ENCODE results near the gene DUSP16.

DNA sequence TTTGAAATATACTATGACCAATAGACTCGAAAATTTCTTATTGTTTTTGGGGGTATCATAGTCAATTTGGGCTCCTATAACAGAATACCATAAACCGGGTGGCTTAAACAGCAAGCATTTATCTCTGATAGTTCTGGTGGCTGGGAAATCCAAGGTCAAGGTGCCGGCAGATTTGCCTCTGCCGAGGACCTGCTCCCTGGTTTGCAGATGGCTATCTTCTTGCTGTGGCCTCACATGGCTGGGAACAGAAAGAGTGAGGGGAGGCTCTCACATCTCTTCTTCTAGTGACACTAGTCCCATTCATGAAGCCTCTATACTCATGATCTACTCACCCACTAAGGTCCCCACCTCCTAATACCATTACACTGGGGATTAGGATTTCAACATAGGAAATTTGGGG is 135.1 kb downstream of the DUSP16 start:
- TF ChIP-seq, protein P1, sequence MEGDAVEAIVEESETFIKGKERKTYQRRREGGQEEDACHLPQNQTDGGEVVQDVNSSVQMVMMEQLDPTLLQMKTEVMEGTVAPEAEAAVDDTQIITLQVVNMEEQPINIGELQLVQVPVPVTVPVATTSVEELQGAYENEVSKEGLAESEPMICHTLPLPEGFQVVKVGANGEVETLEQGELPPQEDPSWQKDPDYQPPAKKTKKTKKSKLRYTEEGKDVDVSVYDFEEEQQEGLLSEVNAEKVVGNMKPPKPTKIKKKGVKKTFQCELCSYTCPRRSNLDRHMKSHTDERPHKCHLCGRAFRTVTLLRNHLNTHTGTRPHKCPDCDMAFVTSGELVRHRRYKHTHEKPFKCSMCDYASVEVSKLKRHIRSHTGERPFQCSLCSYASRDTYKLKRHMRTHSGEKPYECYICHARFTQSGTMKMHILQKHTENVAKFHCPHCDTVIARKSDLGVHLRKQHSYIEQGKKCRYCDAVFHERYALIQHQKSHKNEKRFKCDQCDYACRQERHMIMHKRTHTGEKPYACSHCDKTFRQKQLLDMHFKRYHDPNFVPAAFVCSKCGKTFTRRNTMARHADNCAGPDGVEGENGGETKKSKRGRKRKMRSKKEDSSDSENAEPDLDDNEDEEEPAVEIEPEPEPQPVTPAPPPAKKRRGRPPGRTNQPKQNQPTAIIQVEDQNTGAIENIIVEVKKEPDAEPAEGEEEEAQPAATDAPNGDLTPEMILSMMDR (IDR thresholded peaks at IDR 0.05): no peak
- no peak for TF ChIP-seq POLR2A (IDR thresholded peaks at IDR 0.05)
